Transverse colon (tissue), 3 donors: ENCODE data around the gene CCDC91.

Experiments
- CTCF ChIP-seq, 5 experiments: fragments of 200-600 bp in 3 of 5; fragments of 450-650 bp in 2 of 5; sonication (generic) in 3 of 5; IDR thresholded peaks; 1 replicate in 2 of 5; 2 replicates in 3 of 5; pipeline ENCODE4 v1.5.1; 2016 to 2017; ENCODE audit warnings: antibody characterized with exemption in 5 of 5, inconsistent platforms in 3 of 5, mild to moderate bottlenecking in 2 of 5, moderate library complexity in 1 of 5
- EP300 ChIP-seq: sonication (generic); formaldehyde crosslinking; IDR thresholded peaks from one replicate; pipeline ENCODE4 v1.6.1; 2017; ENCODE audit warnings: antibody characterized with exemption, low read depth

- TF ChIP-seq CTCF (IDR thresholded peaks at IDR 0.05) = no peak
- TF ChIP-seq EP300 = no peak
Measured at GRCh38 chr12:28537474-28537873, 347.2 kb downstream of the CCDC91 start.
